Caco-2 (cell line): ENCODE measurements around the gene FUZ. TPM values are rescaled to one million over a fixed set of nuclear protein-coding genes. Genes with fewer than 3 reads are reported as not detected.

Source experiments
- BruUV-seq: library from RNA; stranded (reverse); fragments of 400-500 nt; replicated peaks from 2 replicates; lab custom pipeline; 2021; lab: Mats Ljungman, UMichigan
- CTCF ChIA-PET: fragments of 300-600 bp; sonication (Branson Sonifier 250); formaldehyde crosslinking; loops from one replicate; lab custom pipeline; 2022; ENCODE audit warnings: antibody characterized with exemption; lab: Charles Lee
- POLR2A ChIA-PET: fragments of 300-600 bp; sonication (Branson Sonifier 250); formaldehyde crosslinking; loops from one replicate; lab custom pipeline; 2022; ENCODE audit warnings: antibody characterized with exemption; lab: Charles Lee
- DNase-seq, 2 experiments: peaks; one replicate each; pipeline versions ENCODE4 v3.0.0 to v3.0.0-alpha.2; 2020 to 2022
- H3K27me3 ChIP-seq: replicated peaks from 2 replicates; pipeline ENCODE4 v1.6.0; 2011; ENCODE audit warnings: low read length; ENCODE audit not compliant: control insufficient read depth, insufficient read depth
- H3K36me3 ChIP-seq: 2 replicates; pipeline ENCODE4 v1.5.1; 2011; ENCODE audit warnings: low read length; ENCODE audit not compliant: control insufficient read depth, insufficient read depth
- H3K4me1 ChIP-seq: fragments of 250-450 bp; sonication (Bioruptor Pico); 2 replicates; pipeline ENCODE4 v1.5.1; 2020; ENCODE audit warnings: mild to moderate bottlenecking
- H3K4me3 ChIP-seq: 2 replicates; pipeline ENCODE4 v1.5.1; 2011; ENCODE audit warnings: low read depth, mild to moderate bottlenecking, control low read depth, low read length
- H3K9me3 ChIP-seq: fragments of 250-450 bp; sonication (Bioruptor Pico); 2 replicates; pipeline ENCODE4 v1.5.1; 2020; ENCODE audit warnings: mild to moderate bottlenecking, moderate library complexity
- H3K27ac Mint-ChIP-seq: one replicate; pipeline ENCODE4 v1.8.0; 2022; ENCODE audit warnings: mixed read lengths; ENCODE audit not compliant: unreplicated experiment
- H3K27me3 Mint-ChIP-seq: one replicate; pipeline ENCODE4 v1.8.0; 2022; ENCODE audit warnings: mixed read lengths; ENCODE audit not compliant: insufficient read depth, unreplicated experiment
- H3K36me3 Mint-ChIP-seq: one replicate; pipeline ENCODE4 v1.8.0; 2022; ENCODE audit warnings: mild to moderate bottlenecking, mixed read lengths; ENCODE audit not compliant: insufficient read depth, unreplicated experiment
- H3K4me1 Mint-ChIP-seq: one replicate; pipeline ENCODE4 v1.8.0; 2022; ENCODE audit warnings: low read depth, mixed read lengths; ENCODE audit not compliant: unreplicated experiment
- H3K4me3 Mint-ChIP-seq: one replicate; pipeline ENCODE4 v1.8.0; 2022; ENCODE audit warnings: mild to moderate bottlenecking, moderate library complexity, mixed read lengths; ENCODE audit not compliant: unreplicated experiment
- H3K9me3 Mint-ChIP-seq: one replicate; pipeline ENCODE4 v1.8.0; 2022; ENCODE audit warnings: mixed read lengths; ENCODE audit not compliant: unreplicated experiment
- CTCF ChIP-seq, 2 experiments: fragments of 200-600 bp in 1 of 2; IDR thresholded peaks; 1 replicate in 1 of 2; 2 replicates in 1 of 2; pipeline versions ENCODE4 v1.5.1 to v1.8.0; 2011 to 2022; ENCODE audit warnings: antibody characterized with exemption in 1 of 2, control low read depth in 1 of 2, inconsistent platforms in 1 of 2, low read depth in 1 of 2, low read length in 1 of 2, mild to moderate bottlenecking in 1 of 2, moderate library complexity in 1 of 2; ENCODE audit not compliant: insufficient read depth in 1 of 2, severe bottlenecking in 1 of 2, unreplicated experiment in 1 of 2
- intact Hi-C: fragments of 100-400 bp; cut with micrococcal nuclease; formaldehyde crosslinking; loops from one replicate; pipeline ENCODE4 v1.10.0; 2022; ENCODE audit not compliant: unreplicated experiment
- total RNA-seq: library from RNA; stranded (reverse); gene quantifications from 2 replicates; pipeline ENCODE4 v1.2.3, GENCODE V29; 2022

Gene FUZ
- total RNA-seq, 1 experiment from 2014 or later = 0.75 TPM

GRCh38 chr19:49846408-49846807 is 33.3 kb upstream of the FUZ start:
- peaks cover 42% of the 10 kb centered on the region for H3K36me3 Mint-ChIP-seq
- POLR2A ChIA-PET = no interaction called here
- TF ChIP-seq CTCF (IDR thresholded peaks at IDR 0.05; ENCODE audit: insufficient read depth in 1 of 2, low read depth in 1 of 2, low read length in 1 of 2, severe bottlenecking in 1 of 2, unreplicated experiment in 1 of 2) = no peak
- CTCF ChIA-PET = no interaction called here
- H3K27me3 Mint-ChIP-seq = no peaks in the 10 kb centered on the region
- intact Hi-C loops = no loop called here
- no peak overlapping the region for H3K27ac Mint-ChIP-seq
- DNase-seq = no peak
- Histone ChIP-seq H3K36me3 (no peaks in the 10 kb centered on the region), H3K4me3 (no peak overlapping the region), H3K9me3 (no peaks in the 10 kb centered on the region), H3K27me3 (no peaks in the 10 kb centered on the region), H3K4me1 (peaks cover 5% of the 10 kb centered on the region)
- no TSS peak for BruUV-seq
- peaks cover 16% of the 10 kb centered on the region for H3K9me3 Mint-ChIP-seq
- H3K4me1 Mint-ChIP-seq = peaks cover 7% of the 10 kb centered on the region
- no peak overlapping the region for H3K4me3 Mint-ChIP-seq

- no peaks in the 10 kb centered on the region for H3K27me3 Mint-ChIP-seq
- CTCF ChIA-PET = no interaction called here
Observed at GRCh38 chr19:49845414-49845813, 32.3 kb upstream of the FUZ start.

GRCh38 chr19:49844138-49845095 is 31.3 kb upstream of the FUZ start:
- BruUV-seq = no TSS peak
- Histone ChIP-seq H3K4me1 (no peaks in the 10 kb centered on the region), H3K4me3 (no peak overlapping the region), H3K36me3 (peaks cover 3% of the 10 kb centered on the region; the same call in 1 of the 2 replicates), H3K27me3 (no peaks in the 10 kb centered on the region), H3K9me3 (no peaks in the 10 kb centered on the region)
- Mint-ChIP-seq H3K4me1 (no peaks in the 10 kb centered on the region), H3K27ac (no peak overlapping the region), H3K27me3 (no peaks in the 10 kb centered on the region), H3K36me3 (peaks cover 38% of the 10 kb centered on the region), H3K9me3 (peaks cover 8% of the 10 kb centered on the region), H3K4me3 (no peak overlapping the region)
- POLR2A ChIA-PET = no interaction called here
- no peak for DNase-seq
- TF ChIP-seq CTCF (IDR thresholded peaks at IDR 0.05; ENCODE audit: insufficient read depth in 1 of 2, low read depth in 1 of 2, low read length in 1 of 2, severe bottlenecking in 1 of 2, unreplicated experiment in 1 of 2) = no peak
- intact Hi-C loops = no loop called here
- CTCF ChIA-PET = no interaction called here

More at GRCh38 chr19:49845414-49845813, 32.3 kb upstream of the FUZ start:
- peak in 1 of 2 experiments; percentile 0 for TF ChIP-seq CTCF (IDR thresholded peaks at IDR 0.05; ENCODE audit: insufficient read depth in 1 of 2, low read depth in 1 of 2, low read length in 1 of 2, severe bottlenecking in 1 of 2, unreplicated experiment in 1 of 2)
- Histone ChIP-seq H3K27me3 (no peaks in the 10 kb centered on the region), H3K9me3 (no peaks in the 10 kb centered on the region), H3K4me1 (peaks cover 5% of the 10 kb centered on the region), H3K4me3 (no peak overlapping the region), H3K36me3 (peaks cover 3% of the 10 kb centered on the region; the same call in 1 of the 2 replicates)
- no peak for DNase-seq
- BruUV-seq = no TSS peak
- Mint-ChIP-seq H3K36me3 (peaks cover 38% of the 10 kb centered on the region), H3K9me3 (peaks cover 16% of the 10 kb centered on the region), H3K4me3 (no peak overlapping the region), H3K27ac (no peak overlapping the region), H3K4me1 (peaks cover 7% of the 10 kb centered on the region)
- intact Hi-C loops = no loop called here
- POLR2A ChIA-PET = no interaction called here
